HS-27A (cell line): ENCODE data around the gene BACE1-AS.

Experiments
- DNase-seq: peaks from one replicate; pipeline ENCODE4 v3.0.0-alpha.2; 2012; ENCODE audit warnings: low read depth, missing footprints

The BACE1-AS gene

DNA sequence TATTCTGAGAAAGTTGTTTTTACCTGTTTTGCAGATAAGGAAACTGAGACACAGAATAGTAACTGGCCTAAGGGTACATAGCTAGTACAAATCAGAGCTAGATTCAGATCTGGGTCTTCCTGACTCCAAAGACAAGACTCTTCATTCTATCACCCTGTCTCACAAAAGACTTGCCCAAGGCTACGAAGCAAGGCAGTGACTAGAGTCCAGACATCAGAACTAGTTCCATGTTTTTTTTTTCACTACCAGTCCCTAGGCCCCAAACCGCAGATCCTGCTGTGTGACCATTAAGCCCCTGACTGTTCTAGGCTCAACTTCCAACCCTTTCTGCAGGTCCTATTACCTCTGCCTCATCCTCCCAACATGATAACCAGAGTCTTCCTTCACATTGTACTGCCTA lies 1.5 kb downstream of the BACE1-AS start:
- DNase-seq = no peak

- no peak for DNase-seq
Observed at GRCh38 chr11:117295438-117296137, 4.4 kb downstream of the BACE1-AS start.

GRCh38 chr11:117296881-117297280 lies 5.7 kb downstream of the BACE1-AS start:
- DNase-seq = no peak

DNA sequence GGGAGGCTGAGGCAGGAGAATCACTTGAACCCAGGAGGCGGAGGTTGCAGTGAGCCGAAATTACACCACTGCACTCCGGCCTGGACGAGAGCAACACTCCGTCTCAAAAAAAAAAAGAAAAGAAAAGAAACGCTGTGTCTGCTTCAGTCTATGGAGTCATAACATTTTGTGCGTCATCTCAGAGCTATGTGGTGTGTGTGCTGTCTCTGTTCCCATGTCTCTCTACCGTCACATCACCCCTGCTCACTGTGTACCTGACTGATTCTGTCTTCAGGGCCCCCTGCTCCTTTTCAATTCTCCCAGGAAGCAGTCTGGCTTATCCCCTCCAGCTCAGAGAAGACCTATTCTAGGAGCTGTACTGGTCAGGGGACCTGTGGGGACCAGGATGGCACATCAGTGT lies 7.0 kb downstream of the BACE1-AS start:
- no peak for DNase-seq

DNA sequence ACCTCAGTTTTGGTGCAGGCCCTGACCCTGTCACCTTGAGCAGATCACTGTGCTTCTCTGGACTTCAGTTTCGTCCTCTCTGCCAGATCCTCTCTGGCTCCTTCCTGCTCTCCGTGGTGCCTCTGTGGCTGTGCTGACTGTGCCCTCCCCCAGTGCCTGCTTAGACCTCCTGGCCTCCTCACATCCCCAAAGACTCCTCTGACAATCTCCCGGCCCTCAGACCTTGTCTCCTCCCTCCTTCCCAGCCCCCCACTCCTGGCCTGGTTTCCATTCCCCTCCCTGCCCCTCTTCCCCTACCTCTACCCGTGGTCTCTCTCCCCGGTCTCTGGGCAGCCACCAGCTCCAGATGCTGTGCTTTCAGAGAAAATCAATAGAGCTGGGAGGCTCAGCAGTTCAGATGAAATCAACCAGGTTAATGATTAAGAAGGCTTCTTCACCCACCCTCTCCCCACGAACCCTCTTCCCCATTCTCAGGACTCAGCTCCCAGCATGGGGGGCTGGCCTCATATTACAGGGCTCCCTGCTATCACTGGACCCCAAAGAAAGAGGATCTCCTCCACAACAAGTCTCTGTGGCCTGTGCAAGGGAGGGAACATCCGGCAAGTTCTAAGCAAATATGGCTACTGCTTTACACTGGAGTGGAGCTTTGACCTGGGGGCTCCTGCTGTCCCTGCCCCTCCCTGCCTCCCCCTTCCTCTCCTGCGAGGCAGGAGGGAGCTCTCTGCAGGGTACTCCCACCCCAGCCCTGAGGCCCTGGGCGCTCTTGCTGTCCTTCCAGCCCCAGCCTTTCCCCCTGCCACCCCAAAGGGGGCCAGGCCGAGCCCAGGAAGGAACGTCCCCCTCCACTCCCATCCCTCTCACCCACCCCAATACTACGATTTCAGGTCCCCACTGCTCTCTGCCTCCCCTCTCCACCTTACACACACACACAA lies 8.5 kb downstream of the BACE1-AS start:
- DNase-seq = no peak

DNA sequence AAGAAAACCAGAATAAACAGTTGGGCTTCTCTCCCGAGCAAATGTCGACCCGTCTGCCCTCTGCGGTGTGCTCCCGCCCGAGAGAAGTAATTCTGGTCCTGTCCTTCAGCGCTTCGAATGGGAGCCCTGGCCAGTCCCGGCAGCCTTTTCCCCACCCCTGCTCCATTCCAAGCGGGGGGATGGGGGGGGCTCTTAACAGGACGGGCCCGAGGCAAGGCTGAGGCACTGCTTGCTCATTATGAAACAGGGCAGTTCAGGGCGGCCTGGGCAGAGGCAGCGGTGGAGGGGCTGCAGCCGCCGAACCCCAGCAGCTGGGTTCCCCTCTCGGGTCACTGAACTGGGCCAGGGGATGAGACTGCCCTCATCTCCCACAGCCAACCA lies 9.1 kb downstream of the BACE1-AS start:
- no peak for DNase-seq

DNA sequence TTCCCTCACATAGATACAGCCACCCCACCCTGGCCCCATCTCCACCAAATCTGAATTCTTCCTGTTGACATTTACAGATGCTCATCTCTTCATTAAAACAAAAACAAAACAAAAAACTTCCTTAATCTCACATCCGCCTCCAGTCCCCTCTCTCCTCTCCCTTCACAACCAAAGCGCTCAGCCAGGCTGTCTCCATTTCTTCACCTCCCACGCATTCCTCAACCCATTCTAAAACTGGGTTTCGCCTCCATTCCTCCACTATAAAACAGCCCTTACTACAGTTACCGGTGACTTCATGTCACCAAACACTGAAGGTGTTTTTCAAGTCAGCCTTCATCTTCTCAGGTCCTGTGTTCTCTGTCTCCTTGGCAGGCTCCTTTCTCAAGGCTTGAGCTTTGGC lies 9.6 kb downstream of the BACE1-AS start:
- DNase-seq = no peak

GRCh38 chr11:117302228-117302627 lies 11.1 kb downstream of the BACE1-AS start:
- DNase-seq = no peak

DNA sequence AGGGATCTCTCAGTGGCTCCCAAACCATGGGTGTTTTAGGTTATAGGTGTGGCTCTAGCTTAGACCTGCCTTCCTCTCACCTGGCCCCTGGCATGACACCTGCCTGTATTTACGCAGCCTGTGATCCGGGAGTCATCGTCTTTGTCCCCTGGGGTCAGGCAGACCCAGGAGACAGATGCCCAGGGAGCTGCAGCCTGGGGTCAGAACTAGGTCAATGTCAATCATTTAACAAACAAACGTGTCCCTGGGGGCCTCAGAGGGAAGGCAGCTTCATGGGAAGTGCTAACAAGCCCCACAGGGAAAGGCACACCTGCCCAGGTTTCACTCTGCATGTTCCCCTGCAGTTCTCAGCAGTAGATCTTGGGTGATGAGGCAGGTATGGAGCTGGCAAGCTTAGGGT lies 12.0 kb downstream of the BACE1-AS start:
- DNase-seq = no peak

- DNase-seq = no peak
Observed at GRCh38 chr11:117303646-117304315, 12.6 kb downstream of the BACE1-AS start.

DNA sequence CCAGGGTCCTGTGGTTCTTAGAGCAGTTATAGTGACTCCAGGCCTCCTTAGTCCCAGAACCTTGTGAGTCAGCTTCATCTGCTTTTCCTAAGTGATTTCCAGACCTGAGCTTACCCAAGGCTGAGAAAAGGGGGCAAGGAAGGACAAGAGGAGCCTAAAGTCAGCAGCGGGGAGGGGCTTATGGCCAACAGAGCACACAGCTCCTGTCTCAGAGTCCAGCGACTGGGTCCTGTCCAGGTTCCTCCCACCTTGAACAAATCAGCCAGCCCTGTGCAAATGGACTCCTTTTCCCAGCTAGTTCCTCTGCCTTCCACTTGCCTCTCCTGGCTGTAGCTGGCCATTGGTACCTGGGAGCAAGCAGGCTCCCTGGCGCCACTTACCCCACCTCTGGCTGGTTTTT lies 14.0 kb downstream of the BACE1-AS start:
- no peak for DNase-seq

DNA sequence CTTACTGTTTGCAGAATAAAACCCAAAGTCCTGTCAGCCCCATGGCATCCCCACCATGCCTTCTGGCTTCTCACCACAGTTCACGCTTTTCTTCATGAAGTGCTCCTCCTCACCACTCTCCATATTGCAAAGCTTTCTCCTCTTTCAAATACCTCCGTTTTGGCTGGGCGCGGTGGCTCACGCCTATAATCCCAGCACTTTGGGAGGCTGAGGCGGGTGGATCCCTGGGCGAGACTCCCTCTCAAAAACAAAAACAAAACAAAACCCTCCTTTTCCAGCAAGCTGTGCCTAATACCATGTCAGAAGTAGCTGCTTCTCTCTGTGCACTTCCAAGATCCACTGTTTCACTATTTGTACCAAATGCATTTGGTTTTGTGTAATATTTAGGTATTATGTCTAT lies 18.2 kb downstream of the BACE1-AS start:
- no peak for DNase-seq

DNA sequence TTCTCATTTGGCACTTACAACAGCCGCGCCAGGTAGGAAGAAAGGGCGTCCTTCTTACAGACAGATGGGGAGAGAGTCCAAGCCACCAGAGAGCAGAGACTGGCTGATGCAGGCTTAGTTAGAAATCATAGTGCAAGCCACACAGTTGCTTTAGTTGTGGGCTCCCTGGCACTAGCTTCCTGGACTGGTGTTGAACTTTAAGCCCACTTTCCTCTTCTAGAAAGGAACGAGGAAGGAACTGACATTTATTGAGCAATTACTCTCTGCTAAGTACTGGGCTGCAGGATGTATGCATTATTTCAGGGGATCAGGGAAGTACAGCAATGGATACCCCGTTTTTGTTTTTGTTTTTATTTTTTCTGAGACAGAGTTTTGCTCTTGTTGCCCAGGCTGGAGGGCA lies 21.9 kb downstream of the BACE1-AS start:
- no peak for DNase-seq

GRCh38 chr11:117313828-117314768 lies 23.0 kb downstream of the BACE1-AS start:
- DNase-seq = no peak

GRCh38 chr11:117314840-117315239 lies 23.7 kb downstream of the BACE1-AS start:
- no peak for DNase-seq

GRCh38 chr11:117315285-117316196 lies 24.4 kb downstream of the BACE1-AS start:
- no peak for DNase-seq

GRCh38 chr11:117316197-117316961 lies 25.2 kb downstream of the BACE1-AS start, which contains the start of gene BACE1:
TSS of gene BACE1 (minus strand) at chr11:117316256. CDS start at chr11:117315795, 461 bp downstream.
- peak; percentile 48 for DNase-seq

DNA sequence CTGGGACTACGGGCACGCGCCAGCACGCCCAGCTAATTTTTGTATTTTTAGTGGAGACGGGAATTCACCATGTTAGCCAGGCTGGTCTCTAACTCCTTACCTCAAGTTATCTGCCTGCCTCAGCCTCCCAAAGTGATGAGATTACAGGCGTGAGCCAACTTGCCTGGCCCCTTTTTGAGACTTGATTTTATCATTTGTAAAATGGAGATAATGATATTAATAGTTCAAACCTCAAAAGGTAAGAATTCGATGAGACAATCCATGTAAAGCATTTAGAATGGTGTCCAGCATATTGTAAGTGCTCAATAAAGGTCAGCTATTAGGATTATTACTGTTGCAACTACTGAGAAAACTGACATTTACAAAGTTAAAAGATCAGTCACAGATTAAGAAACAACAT lies 27.6 kb downstream of the BACE1-AS start:
- no peak for DNase-seq

- peak; percentile 41 for DNase-seq
Observed at GRCh38 chr11:117319214-117319840, 28.2 kb downstream of the BACE1-AS start.
